ENCODE data around the gene IL31. TPM values are rescaled to one million over a fixed set of nuclear protein-coding genes. Genes with fewer than 3 reads are reported as not detected.

IL31 gene
- total RNA-seq, 2 experiments from 2014 or later: not detected

DNA sequence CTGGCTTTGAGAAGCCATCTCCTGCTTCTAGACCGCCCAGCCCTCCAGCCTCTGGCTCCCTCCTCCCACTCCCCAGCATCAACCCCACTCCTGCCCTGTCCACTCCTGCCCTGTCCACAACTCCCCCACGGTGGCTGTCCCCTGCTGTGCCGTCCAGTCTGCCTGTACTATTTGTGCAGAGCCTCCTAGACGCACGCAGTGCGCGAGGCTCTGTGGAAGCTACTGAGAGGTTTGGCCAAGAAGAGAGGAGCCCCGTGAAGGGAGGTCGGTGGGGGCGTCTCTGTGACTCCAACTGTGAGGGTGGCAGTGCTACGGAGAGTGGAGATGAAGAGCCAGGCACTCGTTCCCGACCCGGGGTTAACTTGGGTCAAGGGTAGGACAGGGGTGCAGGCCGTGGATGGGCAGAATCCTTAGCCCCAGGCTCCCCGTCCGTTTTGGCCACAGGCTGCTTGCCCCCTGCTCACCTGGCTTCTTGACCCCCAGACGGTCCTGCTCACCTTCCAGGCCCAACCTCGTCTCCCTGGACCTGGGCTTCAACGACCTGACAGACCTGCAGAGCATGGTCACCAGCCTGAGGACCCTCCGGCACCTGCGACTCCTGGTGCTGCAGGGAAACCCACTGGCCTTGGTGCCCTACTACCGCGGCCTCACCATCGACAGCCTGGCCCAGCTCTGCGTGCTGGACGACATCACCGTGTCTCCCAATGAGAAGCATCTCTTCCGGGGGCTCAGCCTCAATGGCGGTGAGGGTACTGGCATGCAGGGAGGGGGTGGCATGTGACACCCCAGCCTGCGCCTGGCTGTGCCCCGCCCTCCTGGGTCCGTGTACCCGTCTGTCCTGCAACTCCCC lies 15.8 kb upstream of the IL31 start:
- CTCF ChIA-PET (ENCODE audit: unreplicated experiment): no interaction called here
- H3K4me2 ChIP-seq (ENCODE audit: low read length): no peak overlapping the region
- no peak for TF ChIP-seq EZH2phosphoT487 (IDR thresholded peaks at IDR 0.05; ENCODE audit: borderline replicate concordance, low read depth, low read length)
- POLR2A ChIA-PET: interaction anchor here (1.3 kb wide), 1 partner anchor 22 kb away, joined by 6 read pairs; no protein-coding TSS in a partner anchor
- intact Hi-C loops (cut with micrococcal nuclease; ENCODE audit: unreplicated experiment): loop anchor here (5.0 kb wide), 3 partner anchors 38 to 273 kb away; partner anchors contain the start of gene CFAP251
- H3K79me2 ChIP-seq (ENCODE audit: insufficient read depth, low read depth, low read length): no peaks in the 10 kb centered on the region
- H3K36me3 ChIP-seq (ENCODE audit: insufficient read depth, low read length): no peaks in the 10 kb centered on the region
- H2AFZ ChIP-seq (ENCODE audit: low read length): no peak overlapping the region
- H3K4me1 ChIP-seq (ENCODE audit: insufficient read depth, low read length, poor library complexity, severe bottlenecking): no peaks in the 10 kb centered on the region
- no peaks in the 10 kb centered on the region for H4K20me1 ChIP-seq (ENCODE audit: insufficient read depth, low read length)
- H3K9me2 ChIP-seq (ENCODE audit: insufficient read depth, low read length): no peaks in the 10 kb centered on the region
- H3K27ac ChIP-seq (ENCODE audit: low read depth, low read length, poor library complexity, severe bottlenecking): no peak overlapping the region
- DNase-seq (ENCODE audit: low spot score): no peak
- H3K9me3 ChIP-seq (ENCODE audit: low read length): no peaks in the 10 kb centered on the region
- H3K4me3 ChIP-seq (ENCODE audit: low read depth, low read length, poor library complexity, severe bottlenecking): no peak overlapping the region
- no TSS peak for BruUV-seq (replicated peaks)

DNA sequence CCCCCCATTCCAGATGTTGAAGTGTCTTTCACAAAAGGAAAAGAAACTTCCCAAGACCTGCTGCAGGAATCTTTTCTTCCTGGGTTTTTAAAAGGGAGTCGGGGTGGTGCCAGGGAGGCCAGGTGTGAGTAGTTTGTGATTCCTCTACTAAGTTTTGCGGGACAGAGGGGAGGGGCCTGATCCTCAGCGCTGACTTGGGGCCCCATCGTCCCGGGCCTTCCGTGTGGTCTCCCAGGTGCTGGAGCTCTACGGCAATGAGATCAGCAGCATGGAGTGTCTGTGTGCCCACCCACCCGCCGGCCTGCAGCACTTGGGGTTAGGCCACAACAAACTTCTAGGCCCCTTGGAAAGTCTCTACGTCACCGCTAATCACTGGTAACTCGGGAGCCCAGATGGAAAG lies 13.4 kb upstream of the IL31 start:
- Histone ChIP-seq H3K9me3 (ENCODE audit: low read length) (no peaks in the 10 kb centered on the region), H3K4me1 (ENCODE audit: insufficient read depth, low read length, poor library complexity, severe bottlenecking) (no peaks in the 10 kb centered on the region), H3K36me3 (ENCODE audit: insufficient read depth, low read length) (no peaks in the 10 kb centered on the region), H4K20me1 (ENCODE audit: insufficient read depth, low read length) (no peaks in the 10 kb centered on the region), H3K27ac (ENCODE audit: low read depth, low read length, poor library complexity, severe bottlenecking) (no peak overlapping the region), H3K9me2 (ENCODE audit: insufficient read depth, low read length) (no peaks in the 10 kb centered on the region), H3K4me2 (ENCODE audit: low read length) (no peak overlapping the region), H3K4me3 (ENCODE audit: low read depth, low read length, poor library complexity, severe bottlenecking) (no peak overlapping the region), H2AFZ (ENCODE audit: low read length) (no peak overlapping the region), H3K79me2 (ENCODE audit: insufficient read depth, low read depth, low read length) (no peaks in the 10 kb centered on the region)
- TF ChIP-seq EZH2phosphoT487 (IDR thresholded peaks at IDR 0.05; ENCODE audit: borderline replicate concordance, low read depth, low read length): no peak
- TF ChIP-seq, protein P1, sequence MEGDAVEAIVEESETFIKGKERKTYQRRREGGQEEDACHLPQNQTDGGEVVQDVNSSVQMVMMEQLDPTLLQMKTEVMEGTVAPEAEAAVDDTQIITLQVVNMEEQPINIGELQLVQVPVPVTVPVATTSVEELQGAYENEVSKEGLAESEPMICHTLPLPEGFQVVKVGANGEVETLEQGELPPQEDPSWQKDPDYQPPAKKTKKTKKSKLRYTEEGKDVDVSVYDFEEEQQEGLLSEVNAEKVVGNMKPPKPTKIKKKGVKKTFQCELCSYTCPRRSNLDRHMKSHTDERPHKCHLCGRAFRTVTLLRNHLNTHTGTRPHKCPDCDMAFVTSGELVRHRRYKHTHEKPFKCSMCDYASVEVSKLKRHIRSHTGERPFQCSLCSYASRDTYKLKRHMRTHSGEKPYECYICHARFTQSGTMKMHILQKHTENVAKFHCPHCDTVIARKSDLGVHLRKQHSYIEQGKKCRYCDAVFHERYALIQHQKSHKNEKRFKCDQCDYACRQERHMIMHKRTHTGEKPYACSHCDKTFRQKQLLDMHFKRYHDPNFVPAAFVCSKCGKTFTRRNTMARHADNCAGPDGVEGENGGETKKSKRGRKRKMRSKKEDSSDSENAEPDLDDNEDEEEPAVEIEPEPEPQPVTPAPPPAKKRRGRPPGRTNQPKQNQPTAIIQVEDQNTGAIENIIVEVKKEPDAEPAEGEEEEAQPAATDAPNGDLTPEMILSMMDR (conservative IDR thresholded peaks at IDR 0.05; ENCODE audit: low read length): no peak
- DNase-seq (ENCODE audit: low spot score): no peak
- ChIA-PET POLR2A (no interaction called here), CTCF (ENCODE audit: unreplicated experiment) (no interaction called here)
- intact Hi-C loops (cut with micrococcal nuclease; ENCODE audit: unreplicated experiment): no loop called here
- no TSS peak for BruUV-seq (replicated peaks)

DNA sequence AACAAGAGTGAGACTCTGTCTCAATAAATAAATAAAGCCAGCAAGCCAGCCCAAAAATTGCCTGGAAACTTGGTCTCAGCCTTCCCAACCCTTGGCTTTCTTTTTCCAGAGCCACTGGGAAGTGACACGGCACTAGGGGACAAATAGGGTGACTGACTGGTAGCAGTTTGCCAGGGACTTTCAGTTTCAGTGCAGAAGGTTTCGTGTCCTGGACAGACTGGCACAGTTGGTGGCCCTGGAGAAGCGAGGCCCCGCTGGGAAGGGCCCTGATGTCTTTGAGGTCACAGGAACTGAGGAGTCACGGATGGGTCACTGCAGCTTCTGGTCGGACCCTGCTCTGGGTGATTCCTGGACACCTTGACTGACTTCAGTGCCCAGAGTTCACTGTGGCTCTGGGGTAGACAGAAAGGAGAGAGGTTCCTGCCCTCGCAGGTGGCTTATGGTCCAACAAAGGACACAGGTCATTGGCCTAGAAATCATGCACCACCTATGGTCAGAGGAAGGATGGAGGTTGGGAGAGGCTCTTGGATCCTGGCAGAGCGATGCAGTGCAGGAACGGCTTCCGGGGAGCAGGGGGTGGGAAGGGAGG lies 11.6 kb upstream of the IL31 start:
- no peak for DNase-seq (ENCODE audit: low spot score)
- Histone ChIP-seq H3K27ac (ENCODE audit: low read depth, low read length, poor library complexity, severe bottlenecking) (no peak overlapping the region), H4K20me1 (ENCODE audit: insufficient read depth, low read length) (no peaks in the 10 kb centered on the region), H3K4me1 (ENCODE audit: insufficient read depth, low read length, poor library complexity, severe bottlenecking) (no peaks in the 10 kb centered on the region), H2AFZ (ENCODE audit: low read length) (no peak overlapping the region), H3K36me3 (ENCODE audit: insufficient read depth, low read length) (no peaks in the 10 kb centered on the region), H3K79me2 (ENCODE audit: insufficient read depth, low read depth, low read length) (no peaks in the 10 kb centered on the region), H3K4me2 (ENCODE audit: low read length) (no peak overlapping the region), H3K4me3 (ENCODE audit: low read depth, low read length, poor library complexity, severe bottlenecking) (no peak overlapping the region), H3K9me3 (ENCODE audit: low read length) (no peaks in the 10 kb centered on the region), H3K9me2 (ENCODE audit: insufficient read depth, low read length) (no peaks in the 10 kb centered on the region)
- intact Hi-C loops (cut with micrococcal nuclease; ENCODE audit: unreplicated experiment): no loop called here
- BruUV-seq (replicated peaks): no TSS peak
- CTCF ChIA-PET (ENCODE audit: unreplicated experiment): no interaction called here
- POLR2A ChIA-PET: no interaction called here
- no peak for TF ChIP-seq EZH2phosphoT487 (IDR thresholded peaks at IDR 0.05; ENCODE audit: borderline replicate concordance, low read depth, low read length)
- TF ChIP-seq, protein P1 (conservative IDR thresholded peaks at IDR 0.05; ENCODE audit: low read length): no peak

Data from OCI-LY7 (cell line).